NCI-H2171 treated with DMSO at 0.1 percent for 48 hours (cell line): ENCODE data around the gene WRAP73.

ENCODE experiments used
- DNase-seq: peaks from one replicate; lab custom pipeline; 2025; lab: John Stamatoyannopoulos, UW

Gene WRAP73

GRCh38 chr1:3646596-3646995 is 3.3 kb downstream of the WRAP73 start:
- DNase-seq, result no peak

GRCh38 chr1:3645666-3646355 is 4.1 kb downstream of the WRAP73 start:
- DNase-seq, result no peak

- DNase-seq, result no peak
Observed at GRCh38 chr1:3645247-3645646, 4.7 kb downstream of the WRAP73 start.

- no peak for DNase-seq
Observed at GRCh38 chr1:3644273-3644672, 5.6 kb downstream of the WRAP73 start.

- DNase-seq, result no peak
Observed at GRCh38 chr1:3642919-3643675, 6.8 kb downstream of the WRAP73 start.

- DNase-seq, result no peak
Observed at GRCh38 chr1:3641816-3642215, 8.1 kb downstream of the WRAP73 start.

GRCh38 chr1:3641046-3641760 is 8.7 kb downstream of the WRAP73 start:
- DNase-seq, result no peak

- no peak for DNase-seq
Observed at GRCh38 chr1:3640121-3640837, 9.6 kb downstream of the WRAP73 start.

- no peak for DNase-seq
Observed at GRCh38 chr1:3639397-3639911, 10.4 kb downstream of the WRAP73 start.

- no peak for DNase-seq
Observed at GRCh38 chr1:3638676-3639075, 11.2 kb downstream of the WRAP73 start.

- no peak for DNase-seq
Observed at GRCh38 chr1:3638027-3638426, 11.9 kb downstream of the WRAP73 start.

GRCh38 chr1:3636531-3636930 is 13.4 kb downstream of the WRAP73 start:
- DNase-seq, result no peak

GRCh38 chr1:3636080-3636479 is 13.8 kb downstream of the WRAP73 start:
- DNase-seq, result no peak

- no peak for DNase-seq
Observed at GRCh38 chr1:3634059-3634800, 15.7 kb downstream of the WRAP73 start.

GRCh38 chr1:3633344-3634058 is 16.4 kb downstream of the WRAP73 start:
- DNase-seq, result no peak

GRCh38 chr1:3632716-3633343 is 17.1 kb downstream of the WRAP73 start:
- no peak for DNase-seq

- no peak for DNase-seq
Observed at GRCh38 chr1:3632298-3632697, 17.6 kb downstream of the WRAP73 start.

GRCh38 chr1:3631320-3632260 is 18.3 kb downstream of the WRAP73 start:
- DNase-seq, result peak; percentile 63

GRCh38 chr1:3630914-3631313 is 19.0 kb downstream of the WRAP73 start:
- DNase-seq, result no peak
